Measurements from ENCODE around the gene MMS22L. TPM values are rescaled to one million over a fixed set of nuclear protein-coding genes. Genes with fewer than 3 reads are reported as not detected.

Gene MMS22L
- polyA plus RNA-seq, 1 donor from 2014 or later: 8.3 TPM

DNA sequence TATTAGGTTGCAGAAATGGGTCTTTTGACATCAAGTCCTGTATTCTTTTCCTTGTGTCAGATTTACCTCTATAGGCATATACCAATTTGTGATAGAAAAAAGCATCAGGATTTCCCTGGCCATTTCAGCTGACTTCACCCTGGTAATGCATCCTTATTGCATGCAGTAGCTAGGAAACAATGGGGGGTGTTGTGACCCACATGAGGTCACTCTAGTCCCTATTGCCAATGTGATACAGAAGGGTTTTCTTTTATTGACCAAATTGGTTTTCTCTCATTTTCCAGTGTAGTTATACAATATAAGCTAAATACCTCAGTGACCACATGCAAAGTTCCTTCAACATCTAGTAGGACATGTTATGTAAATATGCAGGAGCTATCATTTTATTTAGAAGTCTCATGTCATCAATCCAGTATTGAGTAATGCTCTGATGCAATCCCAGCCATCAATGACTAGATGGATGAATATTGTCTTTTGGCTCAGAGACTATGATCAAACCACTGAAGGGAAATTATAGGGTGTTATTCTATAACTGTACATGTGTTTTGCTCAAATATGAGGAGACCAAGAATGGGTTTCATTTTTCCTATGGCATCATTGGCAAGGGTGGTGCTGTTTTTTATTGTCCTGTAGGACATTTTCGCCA is 180.7 kb downstream of the MMS22L start:
- Histone ChIP-seq H3K4me2 (ENCODE audit: low read length) (no peak overlapping the region), H3K27ac (ENCODE audit: low read length) (no peak overlapping the region), H3K9me3 (ENCODE audit: low read length) (no peaks in the 10 kb centered on the region), H3K27me3 (ENCODE audit: insufficient read depth, low read depth, low read length) (no peaks in the 10 kb centered on the region), H3K36me3 (ENCODE audit: insufficient read depth, low read length) (no peaks in the 10 kb centered on the region), H3K4me3 (ENCODE audit: low read length) (no peak overlapping the region), H3K9me2 (ENCODE audit: insufficient read depth, low read length) (no peaks in the 10 kb centered on the region), H2AFZ (ENCODE audit: low read depth, low read length) (no peak overlapping the region), H3K9ac (ENCODE audit: low read length) (no peak overlapping the region), H3K79me2 (replicated peaks; ENCODE audit: insufficient read depth, low read length) (no peaks in the 10 kb centered on the region), H4K20me1 (ENCODE audit: insufficient read depth) (no peaks in the 10 kb centered on the region), H3F3A (ENCODE audit: insufficient read depth, low read length, poor library complexity, severe bottlenecking) (no peaks in the 10 kb centered on the region)
- TF ChIP-seq EP300 (conservative IDR thresholded peaks at IDR 0.05; ENCODE audit: poor library complexity, severe bottlenecking) (no peak), SMC3 (conservative IDR thresholded peaks at IDR 0.05; ENCODE audit: poor library complexity) (no peak), POLR2AphosphoS5 (IDR thresholded peaks at IDR 0.05) (no peak), EZH2 (IDR thresholded peaks at IDR 0.05; ENCODE audit: borderline replicate concordance, insufficient read depth, low read length, poor library complexity, severe bottlenecking) (no peak), TAF1 (IDR thresholded peaks at IDR 0.05; ENCODE audit: low read depth) (no peak), RAD21 (conservative IDR thresholded peaks at IDR 0.05) (no peak), MXI1 (conservative IDR thresholded peaks at IDR 0.05; ENCODE audit: poor library complexity, severe bottlenecking) (no peak)
- TF ChIP-seq, protein P1, sequence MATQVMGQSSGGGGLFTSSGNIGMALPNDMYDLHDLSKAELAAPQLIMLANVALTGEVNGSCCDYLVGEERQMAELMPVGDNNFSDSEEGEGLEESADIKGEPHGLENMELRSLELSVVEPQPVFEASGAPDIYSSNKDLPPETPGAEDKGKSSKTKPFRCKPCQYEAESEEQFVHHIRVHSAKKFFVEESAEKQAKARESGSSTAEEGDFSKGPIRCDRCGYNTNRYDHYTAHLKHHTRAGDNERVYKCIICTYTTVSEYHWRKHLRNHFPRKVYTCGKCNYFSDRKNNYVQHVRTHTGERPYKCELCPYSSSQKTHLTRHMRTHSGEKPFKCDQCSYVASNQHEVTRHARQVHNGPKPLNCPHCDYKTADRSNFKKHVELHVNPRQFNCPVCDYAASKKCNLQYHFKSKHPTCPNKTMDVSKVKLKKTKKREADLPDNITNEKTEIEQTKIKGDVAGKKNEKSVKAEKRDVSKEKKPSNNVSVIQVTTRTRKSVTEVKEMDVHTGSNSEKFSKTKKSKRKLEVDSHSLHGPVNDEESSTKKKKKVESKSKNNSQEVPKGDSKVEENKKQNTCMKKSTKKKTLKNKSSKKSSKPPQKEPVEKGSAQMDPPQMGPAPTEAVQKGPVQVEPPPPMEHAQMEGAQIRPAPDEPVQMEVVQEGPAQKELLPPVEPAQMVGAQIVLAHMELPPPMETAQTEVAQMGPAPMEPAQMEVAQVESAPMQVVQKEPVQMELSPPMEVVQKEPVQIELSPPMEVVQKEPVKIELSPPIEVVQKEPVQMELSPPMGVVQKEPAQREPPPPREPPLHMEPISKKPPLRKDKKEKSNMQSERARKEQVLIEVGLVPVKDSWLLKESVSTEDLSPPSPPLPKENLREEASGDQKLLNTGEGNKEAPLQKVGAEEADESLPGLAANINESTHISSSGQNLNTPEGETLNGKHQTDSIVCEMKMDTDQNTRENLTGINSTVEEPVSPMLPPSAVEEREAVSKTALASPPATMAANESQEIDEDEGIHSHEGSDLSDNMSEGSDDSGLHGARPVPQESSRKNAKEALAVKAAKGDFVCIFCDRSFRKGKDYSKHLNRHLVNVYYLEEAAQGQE (IDR thresholded peaks at IDR 0.05; ENCODE audit: borderline replicate concordance): no peak
- TF ChIP-seq, protein P2, sequence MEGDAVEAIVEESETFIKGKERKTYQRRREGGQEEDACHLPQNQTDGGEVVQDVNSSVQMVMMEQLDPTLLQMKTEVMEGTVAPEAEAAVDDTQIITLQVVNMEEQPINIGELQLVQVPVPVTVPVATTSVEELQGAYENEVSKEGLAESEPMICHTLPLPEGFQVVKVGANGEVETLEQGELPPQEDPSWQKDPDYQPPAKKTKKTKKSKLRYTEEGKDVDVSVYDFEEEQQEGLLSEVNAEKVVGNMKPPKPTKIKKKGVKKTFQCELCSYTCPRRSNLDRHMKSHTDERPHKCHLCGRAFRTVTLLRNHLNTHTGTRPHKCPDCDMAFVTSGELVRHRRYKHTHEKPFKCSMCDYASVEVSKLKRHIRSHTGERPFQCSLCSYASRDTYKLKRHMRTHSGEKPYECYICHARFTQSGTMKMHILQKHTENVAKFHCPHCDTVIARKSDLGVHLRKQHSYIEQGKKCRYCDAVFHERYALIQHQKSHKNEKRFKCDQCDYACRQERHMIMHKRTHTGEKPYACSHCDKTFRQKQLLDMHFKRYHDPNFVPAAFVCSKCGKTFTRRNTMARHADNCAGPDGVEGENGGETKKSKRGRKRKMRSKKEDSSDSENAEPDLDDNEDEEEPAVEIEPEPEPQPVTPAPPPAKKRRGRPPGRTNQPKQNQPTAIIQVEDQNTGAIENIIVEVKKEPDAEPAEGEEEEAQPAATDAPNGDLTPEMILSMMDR (IDR thresholded peaks at IDR 0.05; ENCODE audit: poor library complexity, severe bottlenecking): no peak

DNA sequence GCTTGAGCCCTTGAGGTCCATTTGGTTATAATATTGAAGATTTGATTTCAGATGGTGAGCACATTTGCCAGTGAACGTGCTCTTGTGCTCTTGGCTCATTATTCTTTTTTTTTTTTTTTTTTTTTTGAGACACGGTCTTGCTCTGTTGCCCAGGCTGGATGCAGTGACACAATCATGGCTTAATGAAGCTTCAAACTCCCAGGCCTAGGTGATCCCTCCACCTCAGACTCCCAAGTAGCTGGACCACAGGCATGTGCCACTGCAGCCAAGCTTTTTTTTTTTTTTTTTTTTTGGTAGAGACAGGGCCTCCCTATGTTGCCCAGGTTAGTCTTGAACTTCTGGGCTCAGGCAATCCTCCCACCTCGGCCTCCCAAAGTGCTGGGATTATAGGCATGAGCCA is 182.3 kb downstream of the MMS22L start:
- Histone ChIP-seq H3F3A (ENCODE audit: insufficient read depth, low read length, poor library complexity, severe bottlenecking) (no peaks in the 10 kb centered on the region), H3K9me2 (ENCODE audit: insufficient read depth, low read length) (no peaks in the 10 kb centered on the region), H2AFZ (ENCODE audit: low read depth, low read length) (no peak overlapping the region), H3K79me2 (replicated peaks; ENCODE audit: insufficient read depth, low read length) (no peaks in the 10 kb centered on the region), H3K27me3 (ENCODE audit: insufficient read depth, low read depth, low read length) (no peaks in the 10 kb centered on the region), H3K4me3 (ENCODE audit: low read length) (no peak overlapping the region), H3K36me3 (ENCODE audit: insufficient read depth, low read length) (no peaks in the 10 kb centered on the region), H3K4me2 (ENCODE audit: low read length) (no peak overlapping the region), H3K9me3 (ENCODE audit: low read length) (no peaks in the 10 kb centered on the region), H3K9ac (ENCODE audit: low read length) (no peak overlapping the region), H3K27ac (ENCODE audit: low read length) (no peak overlapping the region), H4K20me1 (ENCODE audit: insufficient read depth) (no peaks in the 10 kb centered on the region)
- TF ChIP-seq TAF1 (IDR thresholded peaks at IDR 0.05; ENCODE audit: low read depth): no peak
- no peak for TF ChIP-seq MXI1 (conservative IDR thresholded peaks at IDR 0.05; ENCODE audit: poor library complexity, severe bottlenecking)
- TF ChIP-seq, protein P2 (IDR thresholded peaks at IDR 0.05; ENCODE audit: poor library complexity, severe bottlenecking): no peak
- TF ChIP-seq EP300 (conservative IDR thresholded peaks at IDR 0.05; ENCODE audit: poor library complexity, severe bottlenecking): no peak
- no peak for TF ChIP-seq SMC3 (conservative IDR thresholded peaks at IDR 0.05; ENCODE audit: poor library complexity)
- TF ChIP-seq POLR2AphosphoS5 (IDR thresholded peaks at IDR 0.05): no peak
- no peak for TF ChIP-seq EZH2 (IDR thresholded peaks at IDR 0.05; ENCODE audit: borderline replicate concordance, insufficient read depth, low read length, poor library complexity, severe bottlenecking)
- no peak for TF ChIP-seq RAD21 (conservative IDR thresholded peaks at IDR 0.05)
- TF ChIP-seq, protein P1 (IDR thresholded peaks at IDR 0.05; ENCODE audit: borderline replicate concordance): no peak

Data from neural cell (in vitro differentiated cells).